ENCODE data around the gene MMP20. TPM values are rescaled to one million over a fixed set of nuclear protein-coding genes. Genes with fewer than 3 reads are reported as not detected.

MMP20 gene
- polyA plus RNA-seq, 1 donor (not counting 4 experiments of a cell fraction or from before 2014, with no cell fraction given), result not detected

- H2AFZ ChIP-seq (ENCODE audit: control insufficient read depth, low read length), result no peak overlapping the region
- no peaks in the 10 kb centered on the region for H3K9me1 ChIP-seq (ENCODE audit: control insufficient read depth, extremely low read depth, insufficient read depth, low read length)
- no peaks in the 10 kb centered on the region for H3K9me3 ChIP-seq (ENCODE audit: control insufficient read depth, low read depth, low read length)
- H3K9ac ChIP-seq (ENCODE audit: control insufficient read depth, extremely low read depth, insufficient read depth, low read length), result no peak overlapping the region
- dilution Hi-C loops (cut with MboI; ENCODE audit: extremely low pct_ligation_motif_present, low sequenced_read_pairs), result no loop called here
- no peaks in the 10 kb centered on the region for H3K79me2 ChIP-seq (ENCODE audit: control insufficient read depth, insufficient read depth, low read length)
- TF ChIP-seq CTCF (optimal IDR thresholded peaks at IDR 0.05 in 1 of 3, IDR thresholded peaks at IDR 0.05 in 1 of 3, conservative IDR thresholded peaks at IDR 0.05 in 1 of 3; ENCODE audit: extremely low read depth in 1 of 3, insufficient read depth in 2 of 3, low read length in 3 of 3), result no peak
- no peak for TF ChIP-seq EZH2 (IDR thresholded peaks at IDR 0.05; ENCODE audit: low read length)
- H3K27me3 ChIP-seq (ENCODE audit: control insufficient read depth, extremely low read depth, insufficient read depth, low read length), result no peaks in the 10 kb centered on the region
- FAIRE-seq (peak; percentile 44), DNase-seq (ENCODE audit: low read depth, low spot score) (no peak)
- H3K4me2 ChIP-seq (ENCODE audit: control insufficient read depth, extremely low read depth, insufficient read depth, low read depth, low read length), result no peak overlapping the region
- no peaks in the 10 kb centered on the region for H4K20me1 ChIP-seq (ENCODE audit: control insufficient read depth, extremely low read depth, insufficient read depth, low read length)
- H3K36me3 ChIP-seq (ENCODE audit: control insufficient read depth in 2 of 2, extremely low read depth in 1 of 2, insufficient read depth in 2 of 2, low read length in 2 of 2), result no peaks in the 10 kb centered on the region
- H3K27ac ChIP-seq (ENCODE audit: control insufficient read depth, insufficient read depth, low read length), result no peak overlapping the region
- H3K4me3 ChIP-seq (ENCODE audit: control insufficient read depth in 2 of 3, extremely low read depth in 1 of 3, insufficient read depth in 2 of 3, low read depth in 1 of 3, low read length in 3 of 3), result no peak overlapping the region
- H3K4me1 ChIP-seq (ENCODE audit: control insufficient read depth, extremely low read depth, insufficient read depth, low read length), result peaks cover 5% of the 10 kb centered on the region
Observed at GRCh38 chr11:102608699-102609098, 16.4 kb downstream of the MMP20 start.

- H3K9me3 ChIP-seq (ENCODE audit: control insufficient read depth, low read depth, low read length), result no peaks in the 10 kb centered on the region
- no peaks in the 10 kb centered on the region for H4K20me1 ChIP-seq (ENCODE audit: control insufficient read depth, extremely low read depth, insufficient read depth, low read length)
- H3K4me2 ChIP-seq (ENCODE audit: control insufficient read depth, extremely low read depth, insufficient read depth, low read depth, low read length), result peak overlapping the region; percentile 11
- H3K9me1 ChIP-seq (ENCODE audit: control insufficient read depth, extremely low read depth, insufficient read depth, low read length), result no peaks in the 10 kb centered on the region
- FAIRE-seq (no peak), DNase-seq (ENCODE audit: low read depth, low spot score) (no peak)
- TF ChIP-seq CTCF (optimal IDR thresholded peaks at IDR 0.05 in 1 of 3, IDR thresholded peaks at IDR 0.05 in 1 of 3, conservative IDR thresholded peaks at IDR 0.05 in 1 of 3; ENCODE audit: extremely low read depth in 1 of 3, insufficient read depth in 2 of 3, low read length in 3 of 3) (no peak), EZH2 (IDR thresholded peaks at IDR 0.05; ENCODE audit: low read length) (no peak)
- no peak overlapping the region for H3K4me3 ChIP-seq (ENCODE audit: control insufficient read depth in 2 of 3, extremely low read depth in 1 of 3, insufficient read depth in 2 of 3, low read depth in 1 of 3, low read length in 3 of 3)
- H3K36me3 ChIP-seq (ENCODE audit: control insufficient read depth in 2 of 2, extremely low read depth in 1 of 2, insufficient read depth in 2 of 2, low read length in 2 of 2), result no peaks in the 10 kb centered on the region
- no peak overlapping the region for H3K9ac ChIP-seq (ENCODE audit: control insufficient read depth, extremely low read depth, insufficient read depth, low read length)
- no peaks in the 10 kb centered on the region for H3K27me3 ChIP-seq (ENCODE audit: control insufficient read depth, extremely low read depth, insufficient read depth, low read length)
- peak overlapping the region; percentile 58 for H2AFZ ChIP-seq (ENCODE audit: control insufficient read depth, low read length)
- peaks cover 14% of the 10 kb centered on the region for H3K4me1 ChIP-seq (ENCODE audit: control insufficient read depth, extremely low read depth, insufficient read depth, low read length)
- dilution Hi-C loops (cut with MboI; ENCODE audit: extremely low pct_ligation_motif_present, low sequenced_read_pairs), result no loop called here
- no peak overlapping the region for H3K27ac ChIP-seq (ENCODE audit: control insufficient read depth, insufficient read depth, low read length)
- no peaks in the 10 kb centered on the region for H3K79me2 ChIP-seq (ENCODE audit: control insufficient read depth, insufficient read depth, low read length)
Observed at GRCh38 chr11:102604875-102605274, 20.3 kb downstream of the MMP20 start.
